Activated naive CD4-positive, alpha-beta T cell treated with Interleukin-2 at 50 U/mL for 16 hours (primary cell): ENCODE results near the gene CSGALNACT2.

Source experiments
- DNase-seq: peaks from one replicate; pipeline ENCODE4 v3.0.0-alpha.2; 2020

Gene CSGALNACT2

GRCh38 chr10:43231523-43232078 lies 93.4 kb downstream of the CSGALNACT2 start:
- DNase-seq: peak; percentile 19

- DNase-seq: peak; percentile 1
Observed at GRCh38 chr10:43233601-43234430, 95.6 kb downstream of the CSGALNACT2 start.

DNA sequence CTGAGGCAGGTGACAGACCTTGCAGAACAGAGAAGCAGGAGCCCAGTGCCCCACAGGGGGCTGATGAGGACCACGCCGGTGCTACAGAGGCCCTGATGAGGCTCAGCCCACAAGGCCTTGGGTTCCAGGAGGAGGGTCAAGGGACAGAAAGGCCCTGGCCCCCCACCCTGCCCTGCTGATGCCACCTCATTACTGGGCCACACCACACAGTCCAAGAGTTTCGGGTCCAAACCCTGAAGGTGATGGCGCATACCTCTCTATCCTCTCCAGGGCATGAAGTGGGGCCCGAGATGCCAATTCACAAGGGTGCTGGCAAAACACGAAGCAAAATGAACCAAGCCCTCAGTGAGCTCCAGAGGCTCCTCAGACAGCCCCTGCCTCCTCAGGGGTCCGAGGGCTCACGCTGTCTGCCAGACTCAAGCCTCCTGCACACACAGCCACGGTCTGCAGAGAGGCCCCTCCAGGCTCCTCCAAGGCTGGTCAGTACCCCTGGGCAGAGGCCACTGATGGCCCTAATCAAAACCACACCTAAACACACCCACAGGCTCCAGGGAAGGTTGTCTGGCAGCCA lies 96.3 kb downstream of the CSGALNACT2 start:
- DNase-seq: peak; percentile 0
